AG09309 (cell line): Measurements from ENCODE around the gene RALY.
A peak's percentile ranks its signal among the peaks of the same experiment; 100 is the strongest.

Source experiments
- DNase-seq: peaks from one replicate; pipeline ENCODE4 v3.0.0-alpha.2; 2010; ENCODE audit warnings: low read depth
- H3K4me3 ChIP-seq: 2 replicates; pipeline ENCODE4 v1.5.1; 2011; ENCODE audit warnings: mild to moderate bottlenecking, low read depth, low read length, moderate library complexity; ENCODE audit not compliant: control insufficient read depth
- TF ChIP-seq, protein P1 (sequence below): IDR thresholded peaks from 2 replicates; pipeline ENCODE4 v1.5.1; 2011; ENCODE audit warnings: mild to moderate bottlenecking, low read depth, low read length, inconsistent platforms; ENCODE audit not compliant: insufficient read depth, control insufficient read depth; ENCODE audit errors: missing control alignments

The RALY gene

DNA sequence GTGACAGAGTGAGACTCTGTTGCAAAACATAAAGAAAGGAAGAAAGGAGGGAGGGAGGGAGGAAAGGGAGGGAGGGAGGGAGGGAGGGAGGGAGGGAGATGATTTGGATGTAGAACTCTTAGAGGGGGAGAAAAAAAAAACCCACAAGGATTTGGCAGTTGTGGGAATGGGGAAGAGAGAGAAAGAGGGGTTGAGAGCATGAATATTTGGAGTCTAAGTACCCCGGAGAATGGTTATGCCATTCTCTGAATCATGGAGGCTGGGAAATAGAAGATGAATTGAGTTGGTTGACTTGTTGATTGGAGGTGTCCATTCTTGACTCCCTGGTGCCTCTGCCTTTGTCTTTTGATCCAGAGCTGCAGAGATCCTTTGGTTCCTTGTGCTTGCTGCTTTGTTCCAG, 35.7 kb downstream of the RALY start:
- no peak overlapping the region for H3K4me3 ChIP-seq
- DNase-seq = no peak
- TF ChIP-seq, protein P1, sequence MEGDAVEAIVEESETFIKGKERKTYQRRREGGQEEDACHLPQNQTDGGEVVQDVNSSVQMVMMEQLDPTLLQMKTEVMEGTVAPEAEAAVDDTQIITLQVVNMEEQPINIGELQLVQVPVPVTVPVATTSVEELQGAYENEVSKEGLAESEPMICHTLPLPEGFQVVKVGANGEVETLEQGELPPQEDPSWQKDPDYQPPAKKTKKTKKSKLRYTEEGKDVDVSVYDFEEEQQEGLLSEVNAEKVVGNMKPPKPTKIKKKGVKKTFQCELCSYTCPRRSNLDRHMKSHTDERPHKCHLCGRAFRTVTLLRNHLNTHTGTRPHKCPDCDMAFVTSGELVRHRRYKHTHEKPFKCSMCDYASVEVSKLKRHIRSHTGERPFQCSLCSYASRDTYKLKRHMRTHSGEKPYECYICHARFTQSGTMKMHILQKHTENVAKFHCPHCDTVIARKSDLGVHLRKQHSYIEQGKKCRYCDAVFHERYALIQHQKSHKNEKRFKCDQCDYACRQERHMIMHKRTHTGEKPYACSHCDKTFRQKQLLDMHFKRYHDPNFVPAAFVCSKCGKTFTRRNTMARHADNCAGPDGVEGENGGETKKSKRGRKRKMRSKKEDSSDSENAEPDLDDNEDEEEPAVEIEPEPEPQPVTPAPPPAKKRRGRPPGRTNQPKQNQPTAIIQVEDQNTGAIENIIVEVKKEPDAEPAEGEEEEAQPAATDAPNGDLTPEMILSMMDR = no peak

DNA sequence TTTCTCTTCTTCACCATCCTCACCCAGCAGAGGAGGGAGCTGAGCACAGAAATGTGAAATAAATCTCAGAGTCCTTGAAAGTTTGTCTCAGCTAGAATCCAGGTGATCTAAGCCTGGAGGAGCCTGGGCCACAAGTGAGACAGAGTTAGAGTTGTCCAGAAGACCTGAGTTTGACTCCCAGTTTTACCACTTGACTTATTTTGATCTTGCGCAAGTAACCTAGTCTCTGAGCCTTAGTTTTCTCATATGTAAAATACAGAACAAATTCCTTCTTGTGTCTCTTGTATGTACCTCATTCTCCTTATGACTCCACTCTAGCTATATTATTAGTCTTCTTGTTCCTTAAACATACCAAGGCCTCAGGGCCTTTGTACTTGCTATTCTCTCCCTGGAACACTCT, 36.7 kb downstream of the RALY start:
- no peak overlapping the region for H3K4me3 ChIP-seq
- TF ChIP-seq, protein P1 = no peak
- no peak for DNase-seq

DNA sequence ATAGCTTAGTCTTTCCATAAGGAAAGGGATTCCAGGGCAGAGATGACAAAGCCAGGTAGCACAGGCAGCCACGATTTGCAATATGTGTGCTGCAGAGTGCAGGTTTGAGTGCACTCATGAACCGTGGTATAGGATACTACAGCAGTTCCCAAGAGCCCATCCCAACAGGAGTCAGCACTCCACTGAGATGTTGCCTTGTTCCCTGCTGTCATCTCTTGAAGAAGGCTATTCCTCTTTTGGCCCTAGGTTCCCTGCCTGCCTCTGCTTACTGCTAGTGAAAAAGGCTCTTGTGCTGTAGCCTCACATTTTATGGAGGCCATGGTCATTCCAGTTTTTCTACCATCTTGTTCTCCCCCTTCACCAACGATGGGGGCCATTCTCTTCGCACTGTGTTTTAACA, 40.2 kb downstream of the RALY start:
- DNase-seq = no peak
- TF ChIP-seq, protein P1 = no peak
- no peak overlapping the region for H3K4me3 ChIP-seq

- TF ChIP-seq, protein P1 = no peak
- no peak overlapping the region for H3K4me3 ChIP-seq
- no peak for DNase-seq
These were observed 43.4 kb downstream of the RALY start for GRCh38 chr20:34037121-34037520.

GRCh38 chr20:34037767-34038166, 44.1 kb downstream of the RALY start:
- TF ChIP-seq, protein P1 = no peak
- H3K4me3 ChIP-seq = no peak overlapping the region
- DNase-seq = peak; percentile 32

DNA sequence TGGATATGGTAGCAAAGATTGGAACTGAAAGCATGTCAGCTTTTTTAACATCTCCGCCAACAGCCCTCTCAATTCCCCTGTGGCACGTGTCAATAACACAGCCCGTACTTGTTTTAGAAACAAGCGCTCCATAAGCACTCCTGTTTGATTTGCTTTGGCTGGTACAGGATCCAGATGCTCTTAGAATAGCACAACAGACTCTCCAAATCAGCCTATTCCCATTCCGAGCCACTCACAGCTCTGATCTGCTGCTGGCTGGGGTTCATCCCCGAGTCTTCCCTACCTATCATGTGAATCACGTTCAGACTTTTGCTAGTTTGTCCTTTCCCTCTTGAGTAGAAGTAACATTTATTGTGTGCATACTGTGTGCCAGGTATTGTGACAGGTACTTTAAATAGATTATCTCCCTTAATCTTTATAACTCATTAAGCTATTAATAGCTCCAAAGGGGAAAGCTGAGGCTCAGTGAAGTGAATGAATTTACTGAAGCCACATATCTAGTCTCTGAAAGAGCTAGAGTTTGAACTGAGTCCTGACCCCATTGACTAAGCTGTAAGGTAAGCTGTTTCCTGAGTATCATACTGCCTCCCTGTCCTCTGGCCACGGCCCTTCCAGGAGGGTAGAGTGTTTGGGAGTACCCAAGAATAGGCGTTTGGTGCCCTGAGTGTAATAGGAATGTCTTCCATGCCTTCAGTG, 46.7 kb downstream of the RALY start:
- no peak for DNase-seq
- TF ChIP-seq, protein P1 = no peak
- H3K4me3 ChIP-seq = no peak overlapping the region

DNA sequence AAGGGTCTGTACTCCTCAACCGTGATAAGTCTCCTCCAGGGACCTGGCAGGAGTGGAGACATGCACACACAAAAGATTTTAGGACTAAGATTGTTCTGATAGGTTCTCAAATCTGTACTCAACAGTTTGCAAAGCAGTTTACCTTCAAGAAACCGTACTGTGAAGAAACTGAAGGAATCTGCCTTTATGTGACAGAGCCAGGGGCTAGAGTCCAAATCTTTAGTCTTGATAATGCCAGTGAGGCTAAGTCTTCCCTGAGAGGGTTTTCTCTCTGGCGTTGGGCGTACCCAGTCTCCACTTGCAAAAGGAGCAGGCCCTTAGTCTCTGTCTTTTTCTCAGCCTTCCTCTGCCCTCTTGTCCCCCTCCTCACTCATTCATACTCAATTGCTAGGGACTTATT, 47.5 kb downstream of the RALY start:
- no peak for DNase-seq
- TF ChIP-seq, protein P1 = no peak
- no peak overlapping the region for H3K4me3 ChIP-seq
